SK-N-SH (cell line): ENCODE measurements around the gene MLXIP.

Experiments used
- CTCF ChIP-seq: fragments of 200-600 bp; sonication (generic); IDR thresholded peaks from 2 replicates; pipeline ENCODE4 v1.6.1; 2017; ENCODE audit warnings: antibody characterized with exemption, mild to moderate bottlenecking, moderate library complexity
- FOSL2 ChIP-seq: IDR thresholded peaks from 2 replicates; pipeline ENCODE4 v1.4.0; 2012; ENCODE audit warnings: low read depth, mild to moderate bottlenecking, moderate library complexity, borderline replicate concordance
- IRF3 ChIP-seq: fragments of 150-350 bp; IDR thresholded peaks from 2 replicates; pipeline ENCODE4 v1.6.1; 2016; ENCODE audit warnings: mild to moderate bottlenecking, low read depth, low read length
- MAX ChIP-seq: IDR thresholded peaks from 2 replicates; pipeline ENCODE4 v1.4.0; 2012; ENCODE audit warnings: low read depth
- POLR2AphosphoS5 ChIP-seq: IDR thresholded peaks from 2 replicates; pipeline ENCODE4 v1.6.1; 2012; ENCODE audit warnings: low read depth, low read length
- RFX5 ChIP-seq: IDR thresholded peaks from 2 replicates; pipeline ENCODE4 v1.6.1; 2012; ENCODE audit warnings: mild to moderate bottlenecking, improper control_type of control experiment, low read length
- RXRA ChIP-seq: IDR thresholded peaks from 2 replicates; pipeline ENCODE4 v1.4.0; 2012; ENCODE audit warnings: low read depth, mild to moderate bottlenecking, borderline replicate concordance
- SIN3A ChIP-seq: IDR thresholded peaks from 2 replicates; pipeline ENCODE4 v1.6.1; 2012; ENCODE audit warnings: low read depth, mild to moderate bottlenecking, low read length, moderate library complexity, borderline replicate concordance
- TAF1 ChIP-seq: IDR thresholded peaks from 2 replicates; pipeline ENCODE4 v1.6.1; 2012; ENCODE audit warnings: low read depth, mild to moderate bottlenecking, low read length, moderate library complexity, borderline replicate concordance
- TCF12 ChIP-seq: IDR thresholded peaks from 2 replicates; pipeline ENCODE4 v1.4.0; 2012
- YY1 ChIP-seq: IDR thresholded peaks from 2 replicates; pipeline ENCODE4 v1.4.0; 2012; ENCODE audit warnings: low read depth, mild to moderate bottlenecking

- TF ChIP-seq SIN3A (no peak), CTCF (no peak), MAX (no peak), FOSL2 (no peak), RFX5 (no peak), YY1 (no peak), RXRA (no peak), TCF12 (no peak), POLR2AphosphoS5 (no peak), IRF3 (no peak), TAF1 (no peak)
Measured at GRCh38 chr12:122141911-122142725, 63.6 kb downstream of the MLXIP start.
